Coronary artery (tissue), 2 donors: ENCODE measurements around the gene MCRS1.

Experiments
- DNase-seq: peaks from one replicate; pipeline ENCODE4 v3.0.0-alpha.2; 2017; ENCODE audit warnings: low spot score
- H3K27ac ChIP-seq, 2 donors: fragments of 200-600 bp; sonication (generic); one replicate each; pipeline ENCODE4 v1.5.1; 2016 to 2019
- H3K4me3 ChIP-seq: fragments of 200-600 bp; sonication (generic); 2 replicates; pipeline ENCODE4 v1.5.1; 2016; ENCODE audit warnings: mild to moderate bottlenecking, moderate library complexity
- CTCF ChIP-seq: fragments of 200-600 bp; sonication (generic); IDR thresholded peaks from one replicate; pipeline ENCODE4 v1.5.1; 2019; ENCODE audit warnings: antibody characterized with exemption

Gene MCRS1

GRCh38 chr12:49549735-49550692, 17.9 kb downstream of the MCRS1 start:
- no peak overlapping the region for H3K4me3 ChIP-seq
- no peak overlapping the region for H3K27ac ChIP-seq
- no peak for TF ChIP-seq CTCF
- no peak for DNase-seq

GRCh38 chr12:49548822-49549648, 18.9 kb downstream of the MCRS1 start:
- Histone ChIP-seq H3K4me3 (peak overlapping the region; percentile 68), H3K27ac (no peak overlapping the region)
- peak; percentile 45 for TF ChIP-seq CTCF
- no peak for DNase-seq

GRCh38 chr12:49548481-49548821, 19.5 kb downstream of the MCRS1 start:
- no peak for TF ChIP-seq CTCF
- Histone ChIP-seq H3K27ac (no peak overlapping the region), H3K4me3 (peak overlapping the region; percentile 68)
- no peak for DNase-seq

GRCh38 chr12:49547090-49547690, 20.8 kb downstream of the MCRS1 start:
- DNase-seq: no peak

GRCh38 chr12:49546481-49546880, 21.5 kb downstream of the MCRS1 start:
- no peak for TF ChIP-seq CTCF
- Histone ChIP-seq H3K4me3 (no peak overlapping the region), H3K27ac (no peak overlapping the region)
- no peak for DNase-seq

More at GRCh38 chr12:49547090-49547690, 20.8 kb downstream of the MCRS1 start:
- Histone ChIP-seq H3K27ac (no peak overlapping the region), H3K4me3 (no peak overlapping the region)
- no peak for TF ChIP-seq CTCF

- TF ChIP-seq CTCF: no peak
- no peak for DNase-seq
These were observed 22.1 kb downstream of the MCRS1 start for GRCh38 chr12:49545815-49546214.

More at GRCh38 chr12:49545815-49546214, 22.1 kb downstream of the MCRS1 start:
- Histone ChIP-seq H3K4me3 (no peak overlapping the region), H3K27ac (no peak overlapping the region)
